ENCODE results near the gene ZNF280A. TPM values are rescaled to one million over a fixed set of nuclear protein-coding genes. Genes with fewer than 3 reads are reported as not detected.

The ZNF280A gene
- total and polyA plus RNA-seq, 12 donors, result 0.06 to 5.5 (median 1.6) TPM

Other genes with a start within 250 kb of the ZNF280A start
- gene ZNF280B, start 11.5 kb downstream of the ZNF280A start, total RNA-seq, result 1 to 10 TPM; 2.2 to 7.8 (median 3.7) TPM
- 1 to 10 TPM in 2 of 3 donors, under 1 TPM in 1; 0.81 to 7.0 (median 1.4) TPM for gene ZNF280B, start 11.5 kb downstream of the ZNF280A start, polyA plus RNA-seq
- gene PRAME, start 39.0 kb upstream of the ZNF280A start, total RNA-seq, result 1 to 10 TPM in 8 of 9 donors, under 1 TPM in 1; 0.78 to 7.1 (median 3.2) TPM
- 10 to 100 TPM in 1 of 3 donors, 1 to 10 TPM in 2; 4.7 to 11.6 (median 9.1) TPM for gene PRAME, start 39.0 kb upstream of the ZNF280A start, polyA plus RNA-seq
- not detected for gene GGTLC2, start 124.3 kb upstream of the ZNF280A start, total RNA-seq
- gene GGTLC2, start 124.3 kb upstream of the ZNF280A start, polyA plus RNA-seq, result not detected

Data from adrenal gland (tissue), 12 donors.